GM20000 (cell line): Measurements from ENCODE around the gene TM9SF4.

Experiments used
- DNase-seq: peaks from one replicate; pipeline ENCODE4 v3.0.0; 2012; ENCODE audit warnings: low spot score
- CTCF ChIP-seq: IDR thresholded peaks from 2 replicates; pipeline ENCODE4 v1.5.1; 2012; ENCODE audit warnings: mild to moderate bottlenecking, control low read depth; ENCODE audit errors: extremely low read depth, missing control alignments

Gene TM9SF4

GRCh38 chr20:32159766-32160221 is 50.3 kb downstream of the TM9SF4 start:
- TF ChIP-seq CTCF, result no peak
- no peak for DNase-seq

- no peak for TF ChIP-seq CTCF
- DNase-seq, result no peak
Observed at GRCh38 chr20:32160341-32160740, 50.8 kb downstream of the TM9SF4 start.

- DNase-seq, result no peak
- TF ChIP-seq CTCF, result no peak
Observed at GRCh38 chr20:32162351-32162750, 52.8 kb downstream of the TM9SF4 start.

GRCh38 chr20:32163951-32164350 is 54.4 kb downstream of the TM9SF4 start:
- no peak for TF ChIP-seq CTCF
- DNase-seq, result no peak

GRCh38 chr20:32164984-32165735 is 55.6 kb downstream of the TM9SF4 start:
- no peak for DNase-seq
- TF ChIP-seq CTCF, result no peak

- TF ChIP-seq CTCF, result no peak
Observed at GRCh38 chr20:32165836-32166545, 56.5 kb downstream of the TM9SF4 start.

GRCh38 chr20:32167552-32167951 is 58.0 kb downstream of the TM9SF4 start:
- no peak for DNase-seq
- no peak for TF ChIP-seq CTCF

More at GRCh38 chr20:32165836-32166545, 56.5 kb downstream of the TM9SF4 start:
- no peak for DNase-seq
